ENCODE data around the gene DUOXA2.

DNA sequence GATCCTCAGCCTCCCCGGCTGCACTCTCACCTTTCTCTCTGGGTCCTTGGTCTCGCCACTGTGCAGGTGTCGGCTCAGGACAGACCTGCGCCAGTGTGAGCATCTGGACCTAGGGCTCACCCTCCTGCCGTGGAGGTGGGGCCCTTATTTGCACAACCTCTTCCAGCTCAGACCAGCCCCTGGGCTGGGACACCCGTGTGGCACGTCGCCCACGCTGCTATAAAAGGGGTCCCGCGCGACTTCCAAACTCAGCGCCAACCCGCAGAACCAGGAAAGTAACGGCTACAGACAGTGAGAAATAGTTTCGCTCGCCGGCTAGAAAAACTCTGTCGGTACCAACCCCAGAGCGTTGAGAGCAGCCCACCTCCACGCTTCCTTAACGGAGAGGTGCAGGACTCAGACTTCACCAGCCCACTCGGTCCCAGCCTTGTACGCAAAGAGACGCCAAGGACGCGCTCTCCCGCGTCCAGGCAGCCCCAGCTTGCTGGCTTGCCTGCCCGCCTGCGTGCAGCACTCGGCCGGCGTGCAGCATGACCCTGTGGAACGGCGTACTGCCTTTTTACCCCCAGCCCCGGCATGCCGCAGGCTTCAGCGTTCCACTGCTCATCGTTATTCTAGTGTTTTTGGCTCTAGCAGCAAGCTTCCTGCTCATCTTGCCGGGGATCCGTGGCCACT is at the start of gene DUOXA2, which contains the start of gene DUOX2:
- TF ChIP-seq REPIN1 (tag by site-specific recombination; IDR thresholded peaks at IDR 0.05; ENCODE audit: low read depth) (no peak), KLF10 (tag by site-specific recombination; IDR thresholded peaks at IDR 0.05) (no peak), ZNF521 (tag by site-specific recombination; IDR thresholded peaks at IDR 0.05) (no peak), YY1 (tag by site-specific recombination; IDR thresholded peaks at IDR 0.05) (no peak), ZNF248 (tag by site-specific recombination; IDR thresholded peaks at IDR 0.05) (no peak), ZNF777 (tag by site-specific recombination; IDR thresholded peaks at IDR 0.05; ENCODE audit: borderline replicate concordance) (no peak), ZNF121 (tag by site-specific recombination; IDR thresholded peaks at IDR 0.05) (no peak), GLIS1 (tag by site-specific recombination; IDR thresholded peaks at IDR 0.05) (no peak), ZFP41 (tag by site-specific recombination; IDR thresholded peaks at IDR 0.05; ENCODE audit: borderline replicate concordance) (no peak), GLI4 (tag by site-specific recombination; IDR thresholded peaks at IDR 0.05) (no peak), ZNF670 (tag by site-specific recombination; IDR thresholded peaks at IDR 0.05; ENCODE audit: low read depth) (no peak)
- TF ChIP-seq, protein P1, sequence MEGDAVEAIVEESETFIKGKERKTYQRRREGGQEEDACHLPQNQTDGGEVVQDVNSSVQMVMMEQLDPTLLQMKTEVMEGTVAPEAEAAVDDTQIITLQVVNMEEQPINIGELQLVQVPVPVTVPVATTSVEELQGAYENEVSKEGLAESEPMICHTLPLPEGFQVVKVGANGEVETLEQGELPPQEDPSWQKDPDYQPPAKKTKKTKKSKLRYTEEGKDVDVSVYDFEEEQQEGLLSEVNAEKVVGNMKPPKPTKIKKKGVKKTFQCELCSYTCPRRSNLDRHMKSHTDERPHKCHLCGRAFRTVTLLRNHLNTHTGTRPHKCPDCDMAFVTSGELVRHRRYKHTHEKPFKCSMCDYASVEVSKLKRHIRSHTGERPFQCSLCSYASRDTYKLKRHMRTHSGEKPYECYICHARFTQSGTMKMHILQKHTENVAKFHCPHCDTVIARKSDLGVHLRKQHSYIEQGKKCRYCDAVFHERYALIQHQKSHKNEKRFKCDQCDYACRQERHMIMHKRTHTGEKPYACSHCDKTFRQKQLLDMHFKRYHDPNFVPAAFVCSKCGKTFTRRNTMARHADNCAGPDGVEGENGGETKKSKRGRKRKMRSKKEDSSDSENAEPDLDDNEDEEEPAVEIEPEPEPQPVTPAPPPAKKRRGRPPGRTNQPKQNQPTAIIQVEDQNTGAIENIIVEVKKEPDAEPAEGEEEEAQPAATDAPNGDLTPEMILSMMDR (tag by site-specific recombination; IDR thresholded peaks at IDR 0.05): no peak
- TF ChIP-seq, protein P2, sequence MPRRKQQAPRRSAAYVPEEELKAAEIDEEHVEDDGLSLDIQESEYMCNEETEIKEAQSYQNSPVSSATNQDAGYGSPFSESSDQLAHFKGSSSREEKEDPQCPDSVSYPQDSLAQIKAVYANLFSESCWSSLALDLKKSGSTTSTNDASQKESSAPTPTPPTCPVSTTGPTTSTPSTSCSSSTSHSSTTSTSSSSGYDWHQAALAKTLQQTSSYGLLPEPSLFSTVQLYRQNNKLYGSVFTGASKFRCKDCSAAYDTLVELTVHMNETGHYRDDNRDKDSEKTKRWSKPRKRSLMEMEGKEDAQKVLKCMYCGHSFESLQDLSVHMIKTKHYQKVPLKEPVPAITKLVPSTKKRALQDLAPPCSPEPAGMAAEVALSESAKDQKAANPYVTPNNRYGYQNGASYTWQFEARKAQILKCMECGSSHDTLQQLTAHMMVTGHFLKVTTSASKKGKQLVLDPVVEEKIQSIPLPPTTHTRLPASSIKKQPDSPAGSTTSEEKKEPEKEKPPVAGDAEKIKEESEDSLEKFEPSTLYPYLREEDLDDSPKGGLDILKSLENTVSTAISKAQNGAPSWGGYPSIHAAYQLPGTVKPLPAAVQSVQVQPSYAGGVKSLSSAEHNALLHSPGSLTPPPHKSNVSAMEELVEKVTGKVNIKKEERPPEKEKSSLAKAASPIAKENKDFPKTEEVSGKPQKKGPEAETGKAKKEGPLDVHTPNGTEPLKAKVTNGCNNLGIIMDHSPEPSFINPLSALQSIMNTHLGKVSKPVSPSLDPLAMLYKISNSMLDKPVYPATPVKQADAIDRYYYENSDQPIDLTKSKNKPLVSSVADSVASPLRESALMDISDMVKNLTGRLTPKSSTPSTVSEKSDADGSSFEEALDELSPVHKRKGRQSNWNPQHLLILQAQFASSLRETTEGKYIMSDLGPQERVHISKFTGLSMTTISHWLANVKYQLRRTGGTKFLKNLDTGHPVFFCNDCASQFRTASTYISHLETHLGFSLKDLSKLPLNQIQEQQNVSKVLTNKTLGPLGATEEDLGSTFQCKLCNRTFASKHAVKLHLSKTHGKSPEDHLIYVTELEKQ (tag by site-specific recombination; IDR thresholded peaks at IDR 0.05; ENCODE audit: borderline replicate concordance): no peak

All from HEK293 (cell line).